AG04450 (cell line): ENCODE data around the gene AQP5. TPM values are rescaled to one million over a fixed set of nuclear protein-coding genes. Genes with fewer than 3 reads are reported as not detected.

Experiments used
- CTCF ChIA-PET: fragments of 300-600, 350-600 bp; formaldehyde crosslinking; extraction: SDS; loops from one replicate; lab custom pipeline; 2022; ENCODE audit warnings: antibody characterized with exemption, inconsistent platforms; lab: Charles Lee
- POLR2A ChIA-PET: fragments of 350-600 bp; formaldehyde crosslinking; extraction: SDS; loops from one replicate; lab custom pipeline; 2021; ENCODE audit warnings: antibody characterized with exemption, inconsistent platforms; lab: Yijun Ruan, JAX
- DNase-seq: peaks from one replicate; pipeline ENCODE4 v3.0.0-alpha.2; 2011; ENCODE audit warnings: low read depth, low spot score
- H3K27ac ChIP-seq: one replicate; pipeline ENCODE4 v1.5.1; 2012; ENCODE audit warnings: low read depth, low read length, control low read depth
- H3K27me3 ChIP-seq: one replicate; pipeline ENCODE4 v1.6.0; 2012; ENCODE audit warnings: low read length; ENCODE audit not compliant: control insufficient read depth, insufficient read depth
- H3K4me3 ChIP-seq: 2 replicates; pipeline ENCODE4 v1.5.1; 2011; ENCODE audit warnings: mild to moderate bottlenecking, low read depth, low read length, control low read depth
- H3K9me3 ChIP-seq: 2 replicates; pipeline ENCODE4 v1.5.1; 2012; ENCODE audit warnings: low read length; ENCODE audit not compliant: control insufficient read depth, insufficient read depth
- CTCF ChIP-seq: IDR thresholded peaks from 2 replicates; pipeline ENCODE4 v1.5.1; 2011; ENCODE audit warnings: low read depth, low read length, control low read depth, inconsistent platforms
- polyA plus RNA-seq: library from polyadenylated mRNA; depleted of rRNA; stranded (reverse); fragments of >200 nt; gene quantifications from 2 replicates; pipeline ENCODE4 v1.2.3, GENCODE V29; 2011

Gene AQP5
- polyA plus RNA-seq, 1 experiment: not detected

GRCh38 chr12:49979791-49980190, 18.1 kb downstream of the AQP5 start:
- ChIA-PET POLR2A (no interaction called here), CTCF (interaction anchor here (0.7 to 7.0 kb wide), 3 partner anchors 12 to 100 kb away, joined by 3 to 102 read pairs (median 4); no protein-coding TSS in a partner anchor)
- Histone ChIP-seq H3K27me3 (no peaks in the 10 kb centered on the region), H3K27ac (no peak overlapping the region), H3K4me3 (no peak overlapping the region), H3K9me3 (no peaks in the 10 kb centered on the region)
- TF ChIP-seq CTCF: no peak
- DNase-seq: no peak

- Histone ChIP-seq H3K27me3 (no peaks in the 10 kb centered on the region), H3K4me3 (no peak overlapping the region), H3K27ac (no peak overlapping the region), H3K9me3 (no peaks in the 10 kb centered on the region)
- ChIA-PET CTCF (interaction anchor here (0.7 to 7.0 kb wide), 5 partner anchors 13 to 90 kb away, joined by 3 to 102 read pairs (median 11); no protein-coding TSS in a partner anchor), POLR2A (interaction anchor here (0.5 to 0.7 kb wide), 2 partner anchors 16 to 90 kb away, joined by 6 to 7 read pairs; no protein-coding TSS in a partner anchor)
- TF ChIP-seq CTCF: no peak
- no peak for DNase-seq
Observed at GRCh38 chr12:49980501-49981349, 19.1 kb downstream of the AQP5 start.

- CTCF ChIA-PET: interaction anchor here (0.6 to 7.0 kb wide), 8 partner anchors 8 to 119 kb away, joined by 3 to 102 read pairs (median 4); partner anchors contain the start of gene RACGAP1
- H3K4me3 ChIP-seq: no peak overlapping the region
- H3K27ac ChIP-seq: no peak overlapping the region
- no peaks in the 10 kb centered on the region for H3K27me3 ChIP-seq
- DNase-seq: no peak
- H3K9me3 ChIP-seq: no peaks in the 10 kb centered on the region
- POLR2A ChIA-PET: interaction anchor here (1.2 kb wide), 1 partner anchor 76 kb away, joined by 3 read pairs; no protein-coding TSS in a partner anchor
- no peak for TF ChIP-seq CTCF
Observed at GRCh38 chr12:49982246-49983087, 20.8 kb downstream of the AQP5 start.

- Histone ChIP-seq H3K27ac (peak overlapping the region; percentile 47), H3K27me3 (no peaks in the 10 kb centered on the region), H3K9me3 (no peaks in the 10 kb centered on the region), H3K4me3 (no peak overlapping the region; the same call in 1 of the 2 replicates)
- peak; percentile 67 for DNase-seq
- TF ChIP-seq CTCF: 0 out of 2 replicates have a peak, but pooled peaks have one; percentile 6
- POLR2A ChIA-PET: interaction anchor here (0.9 to 1.1 kb wide), 2 partner anchors 67 to 114 kb away, joined by 4 read pairs; no protein-coding TSS in a partner anchor
- CTCF ChIA-PET: interaction anchor here (0.9 to 7.0 kb wide), 9 partner anchors 9 to 117 kb away, joined by 3 to 102 read pairs (median 5); partner anchors contain the start of gene RACGAP1
Observed at GRCh38 chr12:49983892-49984291, 22.2 kb downstream of the AQP5 start.
